H9 (cell line): ENCODE data around the gene EHBP1L1. TPM values are rescaled to one million over a fixed set of nuclear protein-coding genes. Genes with fewer than 3 reads are reported as not detected.

ENCODE experiments used
- DNase-seq: peaks from one replicate; pipeline ENCODE4 v3.0.0-alpha.2; 2017
- H2AFZ ChIP-seq: one replicate; pipeline ENCODE4 v1.6.1; 2013; ENCODE audit warnings: mild to moderate bottlenecking, low read length, control low read depth, moderate library complexity
- H2AK5ac ChIP-seq: 2 replicates; pipeline ENCODE4 v1.6.1; 2013; ENCODE audit warnings: low read length, control low read depth, mixed read lengths; ENCODE audit not compliant: insufficient read length
- H2BK120ac ChIP-seq: one replicate; pipeline ENCODE4 v1.6.1; 2013; ENCODE audit warnings: low read depth, mild to moderate bottlenecking, low read length, control low read depth, inconsistent platforms; ENCODE audit not compliant: poor library complexity, severe bottlenecking
- H2BK12ac ChIP-seq: 2 replicates; pipeline ENCODE4 v1.6.1; 2013; ENCODE audit warnings: low read length, control low read depth, mixed read lengths, low read depth; ENCODE audit not compliant: insufficient read length
- H2BK15ac ChIP-seq: 2 replicates; pipeline ENCODE4 v1.6.1; 2013; ENCODE audit warnings: low read depth, low read length, control low read depth
- H2BK20ac ChIP-seq: one replicate; pipeline ENCODE4 v1.6.1; 2013; ENCODE audit warnings: low read depth, mild to moderate bottlenecking, low read length, control low read depth, inconsistent platforms; ENCODE audit not compliant: poor library complexity, severe bottlenecking
- H2BK5ac ChIP-seq: 2 replicates; pipeline ENCODE4 v1.6.1; 2013; ENCODE audit warnings: low read length, control low read depth, mixed read lengths; ENCODE audit not compliant: insufficient read length
- H3K14ac ChIP-seq: 2 replicates; pipeline ENCODE4 v1.6.1; 2013; ENCODE audit warnings: low read length, control low read depth; ENCODE audit not compliant: insufficient read depth
- H3K18ac ChIP-seq: 2 replicates; pipeline ENCODE4 v1.6.1; 2013; ENCODE audit warnings: low read depth, mild to moderate bottlenecking, mixed read lengths, low read length, control low read depth; ENCODE audit not compliant: insufficient read length
- H3K23ac ChIP-seq: 2 replicates; pipeline ENCODE4 v1.6.1; 2013; ENCODE audit warnings: low read length, control low read depth, mixed read lengths, low read depth; ENCODE audit not compliant: insufficient read length
- H3K23me2 ChIP-seq: 2 replicates; pipeline ENCODE4 v1.6.1; 2013; ENCODE audit warnings: low read depth, mild to moderate bottlenecking, mixed read lengths, low read length, control low read depth; ENCODE audit not compliant: insufficient read length, poor library complexity, severe bottlenecking
- H3K27ac ChIP-seq: 2 replicates; pipeline ENCODE4 v1.5.1; 2013; ENCODE audit warnings: low read length, control low read depth, mixed read lengths, low read depth; ENCODE audit not compliant: insufficient read length
- H3K27me3 ChIP-seq: 2 replicates; pipeline ENCODE4 v1.6.1; 2013; ENCODE audit warnings: low read length, control low read depth, inconsistent platforms; ENCODE audit not compliant: insufficient read depth
- H3K4ac ChIP-seq: 2 replicates; pipeline ENCODE4 v1.6.1; 2013; ENCODE audit warnings: low read depth, mild to moderate bottlenecking, control low read depth, inconsistent platforms, low read length, moderate library complexity
- H3K4me1 ChIP-seq: 2 replicates; pipeline ENCODE4 v1.6.1; 2013; ENCODE audit warnings: low read length, control low read depth, inconsistent platforms; ENCODE audit not compliant: insufficient read depth
- H3K4me2 ChIP-seq: 2 replicates; pipeline ENCODE4 v1.6.1; 2013; ENCODE audit warnings: low read length, control low read depth, mixed read lengths; ENCODE audit not compliant: insufficient read length, insufficient read depth
- H3K56ac ChIP-seq: 2 replicates; pipeline ENCODE4 v1.6.1; 2013; ENCODE audit warnings: low read depth, mild to moderate bottlenecking, mixed read lengths, low read length, control low read depth; ENCODE audit not compliant: insufficient read length
- H3K79me1 ChIP-seq: 2 replicates; pipeline ENCODE4 v1.6.1; 2013; ENCODE audit warnings: low read depth, mild to moderate bottlenecking, moderate library complexity, low read length, control low read depth, inconsistent platforms; ENCODE audit not compliant: insufficient read depth, poor library complexity, severe bottlenecking
- H3K79me2 ChIP-seq: 2 replicates; pipeline ENCODE4 v1.6.1; 2013; ENCODE audit warnings: low read length, control low read depth, inconsistent platforms; ENCODE audit not compliant: insufficient read depth
- H3K9ac ChIP-seq: 2 replicates; pipeline ENCODE4 v1.6.1; 2013; ENCODE audit warnings: low read length, control low read depth, mixed read lengths; ENCODE audit not compliant: insufficient read length; ENCODE audit errors: extremely low read depth
- H3K9me3 ChIP-seq: one replicate; pipeline ENCODE4 v1.6.1; 2013; ENCODE audit warnings: low read depth, low read length, inconsistent platforms; ENCODE audit not compliant: control insufficient read depth
- H3T11ph ChIP-seq: one replicate; pipeline ENCODE4 v1.6.1; 2013; ENCODE audit warnings: mild to moderate bottlenecking, low read length, control low read depth, inconsistent platforms
- H4K20me1 ChIP-seq: one replicate; pipeline ENCODE4 v1.6.1; 2013; ENCODE audit not compliant: control insufficient read depth, insufficient read length, insufficient read depth
- H4K5ac ChIP-seq: 2 replicates; pipeline ENCODE4 v1.6.1; 2013; ENCODE audit warnings: low read depth, mild to moderate bottlenecking, mixed read lengths, low read length, control low read depth; ENCODE audit not compliant: insufficient read length
- H4K8ac ChIP-seq: replicated peaks from 2 replicates; pipeline ENCODE4 v1.6.1; 2013; ENCODE audit warnings: low read length, control low read depth, mixed read lengths, low read depth; ENCODE audit not compliant: insufficient read length
- H4K91ac ChIP-seq: 2 replicates; pipeline ENCODE4 v1.6.1; 2013; ENCODE audit warnings: low read depth, mild to moderate bottlenecking, moderate library complexity, mixed read lengths, low read length, control low read depth; ENCODE audit not compliant: insufficient read length
- H3K27ac Mint-ChIP-seq, 3 experiments: 2 replicates in 2 of 3; 3 replicates in 1 of 3; pipeline ENCODE4 v1.8.0; 2020 to 2021; ENCODE audit warnings: mixed read lengths in 3 of 3, mild to moderate bottlenecking in 1 of 3, moderate library complexity in 1 of 3
- H3K27me3 Mint-ChIP-seq: 2 replicates; pipeline ENCODE4 v1.8.0; 2021; ENCODE audit warnings: low read depth, mild to moderate bottlenecking, moderate library complexity, mixed read lengths
- H3K36me3 Mint-ChIP-seq, 3 experiments: 2 replicates in 2 of 3; 3 replicates in 1 of 3; pipeline ENCODE4 v1.8.0; 2020 to 2021; ENCODE audit warnings: low read depth in 3 of 3, mixed read lengths in 3 of 3; ENCODE audit not compliant: insufficient read depth in 1 of 3
- H3K4me1 Mint-ChIP-seq, 2 experiments: 2 replicates each; pipeline ENCODE4 v1.8.0; 2020; ENCODE audit warnings: mixed read lengths in 2 of 2
- H3K4me3 Mint-ChIP-seq, 2 experiments: 2 replicates in 1 of 2; 3 replicates in 1 of 2; pipeline ENCODE4 v1.8.0; 2020 to 2021; ENCODE audit warnings: mild to moderate bottlenecking in 2 of 2, mixed read lengths in 2 of 2, moderate library complexity in 1 of 2
- H3K9me3 Mint-ChIP-seq, 2 experiments: 2 replicates in 1 of 2; 3 replicates in 1 of 2; pipeline ENCODE4 v1.8.0; 2020; ENCODE audit warnings: mild to moderate bottlenecking in 2 of 2, mixed read lengths in 2 of 2, moderate library complexity in 1 of 2
- CTCF ChIP-seq: fragments of 200-600 bp; sonication (generic); conservative IDR thresholded peaks from 3 replicates; pipeline ENCODE4 v1.8.0; 2021; ENCODE audit warnings: antibody characterized with exemption, mild to moderate bottlenecking
- WGBS: extraction: QIAGEN DNeasy Blood & Tissue Kit; methylation state at CpG from one replicate; pipeline ENCODE4 v1.1.7; 2013; ENCODE audit warnings: missing lambda C conversion rate, low lambda C conversion rate, mixed read lengths; ENCODE audit not compliant: insufficient read length; ENCODE audit errors: extremely low coverage; 5-methylcytosine and 5-hydroxymethylcytosine counted together
- microRNA-seq: library from miRNA; unstranded; fragments of <30 nt; microRNA quantifications from one replicate; pipeline ENCODE4, GENCODE V29; 2020; ENCODE audit warnings: borderline microRNAs expressed
- total RNA-seq: library from RNA; stranded (reverse); gene quantifications from 2 replicates; pipeline ENCODE4 v1.2.1, GENCODE V29; 2021

Gene EHBP1L1
- total RNA-seq, 1 experiment from 2014 or later, result 13.8 TPM

- Histone ChIP-seq H3K56ac (no peak overlapping the region), H4K91ac (no peak overlapping the region), H4K20me1 (peaks cover 5% of the 10 kb centered on the region), H2BK20ac (no peak overlapping the region), H3K4me1 (peaks cover 5% of the 10 kb centered on the region; the same call in 1 of the 2 replicates), H2BK12ac (no peak overlapping the region), H2AFZ (no peak overlapping the region), H2BK120ac (no peak overlapping the region), H2BK15ac (no peak overlapping the region), H3K79me1 (no peaks in the 10 kb centered on the region), H3K4me2 (peak overlapping the region; percentile 64), H3K23me2 (peaks cover 13% of the 10 kb centered on the region), H3T11ph (no peak overlapping the region), H2AK5ac (no peak overlapping the region), H4K5ac (no peak overlapping the region), H3K9me3 (no peaks in the 10 kb centered on the region), H2BK5ac (no peak overlapping the region), H3K23ac (no peak overlapping the region), H3K79me2 (no peaks in the 10 kb centered on the region), H3K27me3 (no peaks in the 10 kb centered on the region), H3K18ac (no peak overlapping the region), H3K9ac (no peak overlapping the region), H4K8ac (no peak overlapping the region), H3K4ac (no peak overlapping the region), H3K27ac (no peak overlapping the region), H3K14ac (no peak overlapping the region)
- no CpG with 5 or more reads among the region's 16 CpGs for WGBS
- TF ChIP-seq CTCF, result no peak
- Mint-ChIP-seq H3K9me3 (no peaks in the 10 kb centered on the region), H3K27ac (peak overlapping the region; percentile 67 to 90 (median 88); a peak in 6 of 7 replicates), H3K27me3 (no peaks in the 10 kb centered on the region), H3K36me3 (peaks cover 5 to 10% (median 7%) of the 10 kb centered on the region in 3 experiments; a peak in 6 of 7 replicates), H3K4me3 (peak overlapping the region in 1 of 2 experiments; percentile 87; a peak in 3 of 5 replicates), H3K4me1 (peaks cover 34 to 40% of the 10 kb centered on the region in 2 experiments)
- no peak for DNase-seq
Observed at GRCh38 chr11:65641297-65642013, 65.6 kb downstream of the EHBP1L1 start.

Small RNA genes within 50 kb of the gene (microRNA-seq; reads per million reads assigned to microRNA genes)
- gene MIR4690, result not detected

Other genes starting within 250 kb of the EHBP1L1 start
- gene DPF2, start 242.2 kb upstream of the EHBP1L1 start, total RNA-seq, result 75.3 and 81.4 TPM in 2 replicates
- 0.66 and 1.2 TPM in 2 replicates for gene TIGD3, start 221.3 kb upstream of the EHBP1L1 start, total RNA-seq
- 1.1 and 1.6 TPM in 2 replicates for gene SLC25A45, start 193.4 kb upstream of the EHBP1L1 start, total RNA-seq
- 19.0 and 22.7 TPM in 2 replicates for gene FRMD8, start 189.4 kb upstream of the EHBP1L1 start, total RNA-seq
- 11.1 and 12.7 TPM in 2 replicates for gene NEAT1, start 153.3 kb upstream of the EHBP1L1 start, total RNA-seq
- gene MALAT1, start 77.0 kb upstream of the EHBP1L1 start, total RNA-seq, result 1,700 and 1,934 TPM in 2 replicates
- 54.7 and 56.0 TPM in 2 replicates for gene SCYL1, start 51.0 kb upstream of the EHBP1L1 start, total RNA-seq
- gene LTBP3, start 17.7 kb upstream of the EHBP1L1 start, total RNA-seq, result 10.6 and 12.1 TPM in 2 replicates
- 43.7 and 45.8 TPM in 2 replicates for gene ZNRD2, start 5.6 kb upstream of the EHBP1L1 start, total RNA-seq
- 20.0 and 21.7 TPM in 2 replicates for gene FAM89B, start 3.5 kb upstream of the EHBP1L1 start, total RNA-seq
- gene KCNK7, start 19.7 kb downstream of the EHBP1L1 start, total RNA-seq, result 1.8 and 2.8 TPM in 2 replicates
- 57.9 and 61.1 TPM in 2 replicates for gene MAP3K11, start 38.2 kb downstream of the EHBP1L1 start, total RNA-seq
- 48.3 and 50.5 TPM in 2 replicates for gene PCNX3, start 39.7 kb downstream of the EHBP1L1 start, total RNA-seq
- gene SIPA1, start 62.0 kb downstream of the EHBP1L1 start, total RNA-seq, result 32.0 and 37.4 TPM in 2 replicates
- 43.3 and 48.8 TPM in 2 replicates for gene RELA, start 86.9 kb downstream of the EHBP1L1 start, total RNA-seq
- gene KAT5, start 136.2 kb downstream of the EHBP1L1 start, total RNA-seq, result 56.7 and 57.4 TPM in 2 replicates
- 53.8 and 57.7 TPM in 2 replicates for gene RNASEH2C, start 144.7 kb downstream of the EHBP1L1 start, total RNA-seq
- 9.4 and 9.6 TPM in 2 replicates for gene AP5B1, start 204.9 kb downstream of the EHBP1L1 start, total RNA-seq
- gene OVOL1, start 211.0 kb downstream of the EHBP1L1 start, total RNA-seq, result 5.1 and 5.7 TPM in 2 replicates